ENCODE data around the gene ACADS.
A peak's percentile ranks its signal among the peaks of the same experiment; 100 is the strongest.

Gene ACADS

DNA sequence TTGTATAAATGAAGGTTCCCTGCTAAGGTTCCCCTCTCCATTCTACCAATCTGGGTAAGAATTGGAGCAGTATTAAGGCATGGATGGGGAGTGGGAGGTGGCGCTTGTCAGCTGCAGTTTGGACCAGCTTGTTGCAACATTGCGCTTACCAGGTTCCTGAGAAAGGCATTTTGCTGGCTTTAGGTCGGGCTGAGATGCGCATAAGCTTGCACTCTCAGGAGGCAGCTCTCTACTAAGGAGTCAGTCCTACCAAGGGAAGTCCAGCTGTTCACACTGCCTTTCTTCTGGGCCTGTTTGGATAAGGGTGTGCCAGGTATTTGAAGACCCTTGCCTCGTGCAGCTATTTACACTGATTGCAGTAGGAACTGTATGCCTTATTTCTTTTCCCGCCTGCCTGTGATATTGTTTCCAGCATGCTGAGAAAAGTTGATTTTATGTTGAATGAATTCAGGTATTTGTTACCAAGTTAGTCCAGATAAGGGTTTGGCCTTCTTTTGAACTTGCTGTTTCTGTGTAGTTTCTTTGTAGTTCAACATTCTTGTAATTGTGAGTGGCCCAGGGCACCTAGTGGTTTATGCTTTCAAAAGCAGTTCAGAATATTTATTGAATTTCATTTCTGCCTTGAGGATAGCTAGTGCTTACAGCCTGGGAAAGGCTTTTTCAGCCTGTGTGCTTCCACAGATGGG lies 36.1 kb upstream of the ACADS start:
- peak overlapping the region; percentile 98 for H3K4me3 ChIP-seq (ENCODE audit: low read length)
- H3K9me3 ChIP-seq (ENCODE audit: control insufficient read depth, low read depth, low read length) = no peaks in the 10 kb centered on the region
- peak overlapping the region; percentile 8 for H3K9ac ChIP-seq (ENCODE audit: low read length)
- H3K27me3 ChIP-seq (ENCODE audit: control insufficient read depth, insufficient read depth, low read length) = no peaks in the 10 kb centered on the region
- H3K36me3 ChIP-seq (ENCODE audit: control insufficient read depth, low read depth, low read length) = peaks cover 7% of the 10 kb centered on the region
- peaks cover 57% of the 10 kb centered on the region for H3K4me1 ChIP-seq (ENCODE audit: control insufficient read depth, low read depth, low read length)
- H3K27ac ChIP-seq (ENCODE audit: low read length) = no peak overlapping the region

DNA sequence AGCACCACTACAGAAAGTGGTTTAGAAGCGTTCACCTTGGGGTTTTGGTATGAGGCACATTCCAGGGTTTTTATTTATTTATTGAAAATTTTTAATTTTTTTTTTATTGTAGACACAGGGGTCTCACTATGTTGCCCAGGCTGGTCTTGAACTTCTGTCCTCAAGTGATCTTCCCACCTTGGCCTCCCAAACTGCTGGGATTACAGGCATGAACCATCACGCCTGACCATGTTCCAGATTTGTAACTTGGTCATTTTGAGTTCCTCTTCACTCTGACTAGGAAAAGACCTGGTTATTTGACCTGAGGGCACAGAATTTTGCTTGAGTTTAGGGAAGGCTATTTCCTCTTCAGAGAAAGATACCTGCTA lies 35.6 kb upstream of the ACADS start:
- Histone ChIP-seq H3K4me1 (ENCODE audit: control insufficient read depth, low read depth, low read length) (peaks cover 61% of the 10 kb centered on the region), H3K27me3 (ENCODE audit: control insufficient read depth, insufficient read depth, low read length) (no peaks in the 10 kb centered on the region), H3K9ac (ENCODE audit: low read length) (no peak overlapping the region), H3K4me3 (ENCODE audit: low read length) (no peak overlapping the region), H3K9me3 (ENCODE audit: control insufficient read depth, low read depth, low read length) (no peaks in the 10 kb centered on the region), H3K27ac (ENCODE audit: low read length) (no peak overlapping the region), H3K36me3 (ENCODE audit: control insufficient read depth, low read depth, low read length) (peaks cover 12% of the 10 kb centered on the region)

GRCh38 chr12:120690978-120691377 lies 34.6 kb upstream of the ACADS start:
- Histone ChIP-seq H3K4me1 (ENCODE audit: control insufficient read depth, low read depth, low read length) (peaks cover 57% of the 10 kb centered on the region), H3K9ac (ENCODE audit: low read length) (no peak overlapping the region), H3K9me3 (ENCODE audit: control insufficient read depth, low read depth, low read length) (no peaks in the 10 kb centered on the region), H3K36me3 (ENCODE audit: control insufficient read depth, low read depth, low read length) (peaks cover 21% of the 10 kb centered on the region), H3K27ac (ENCODE audit: low read length) (no peak overlapping the region), H3K4me3 (ENCODE audit: low read length) (no peak overlapping the region), H3K27me3 (ENCODE audit: control insufficient read depth, insufficient read depth, low read length) (no peaks in the 10 kb centered on the region)

- Histone ChIP-seq H3K27me3 (ENCODE audit: control insufficient read depth, insufficient read depth, low read length) (no peaks in the 10 kb centered on the region), H3K27ac (ENCODE audit: low read length) (no peak overlapping the region), H3K4me3 (ENCODE audit: low read length) (no peak overlapping the region), H3K36me3 (ENCODE audit: control insufficient read depth, low read depth, low read length) (peaks cover 37% of the 10 kb centered on the region), H3K4me1 (ENCODE audit: control insufficient read depth, low read depth, low read length) (peaks cover 57% of the 10 kb centered on the region), H3K9ac (ENCODE audit: low read length) (no peak overlapping the region), H3K9me3 (ENCODE audit: control insufficient read depth, low read depth, low read length) (no peaks in the 10 kb centered on the region)
Measured at GRCh38 chr12:120692524-120693033, 33.0 kb upstream of the ACADS start.

GRCh38 chr12:120693848-120694247 lies 31.8 kb upstream of the ACADS start:
- Histone ChIP-seq H3K9ac (ENCODE audit: low read length) (peak overlapping the region; percentile 24), H3K36me3 (ENCODE audit: control insufficient read depth, low read depth, low read length) (peaks cover 50% of the 10 kb centered on the region), H3K4me1 (ENCODE audit: control insufficient read depth, low read depth, low read length) (peaks cover 48% of the 10 kb centered on the region), H3K27ac (ENCODE audit: low read length) (peak overlapping the region; percentile 68), H3K9me3 (ENCODE audit: control insufficient read depth, low read depth, low read length) (no peaks in the 10 kb centered on the region), H3K4me3 (ENCODE audit: low read length) (peak overlapping the region; percentile 21), H3K27me3 (ENCODE audit: control insufficient read depth, insufficient read depth, low read length) (no peaks in the 10 kb centered on the region)

GRCh38 chr12:120696626-120697025 lies 29.0 kb upstream of the ACADS start:
- Histone ChIP-seq H3K27me3 (ENCODE audit: control insufficient read depth, insufficient read depth, low read length) (no peaks in the 10 kb centered on the region), H3K9me3 (ENCODE audit: control insufficient read depth, low read depth, low read length) (no peaks in the 10 kb centered on the region), H3K4me3 (ENCODE audit: low read length) (no peak overlapping the region), H3K36me3 (ENCODE audit: control insufficient read depth, low read depth, low read length) (peaks cover 77% of the 10 kb centered on the region), H3K4me1 (ENCODE audit: control insufficient read depth, low read depth, low read length) (peaks cover 30% of the 10 kb centered on the region), H3K9ac (ENCODE audit: low read length) (no peak overlapping the region), H3K27ac (ENCODE audit: low read length) (no peak overlapping the region)

DNA sequence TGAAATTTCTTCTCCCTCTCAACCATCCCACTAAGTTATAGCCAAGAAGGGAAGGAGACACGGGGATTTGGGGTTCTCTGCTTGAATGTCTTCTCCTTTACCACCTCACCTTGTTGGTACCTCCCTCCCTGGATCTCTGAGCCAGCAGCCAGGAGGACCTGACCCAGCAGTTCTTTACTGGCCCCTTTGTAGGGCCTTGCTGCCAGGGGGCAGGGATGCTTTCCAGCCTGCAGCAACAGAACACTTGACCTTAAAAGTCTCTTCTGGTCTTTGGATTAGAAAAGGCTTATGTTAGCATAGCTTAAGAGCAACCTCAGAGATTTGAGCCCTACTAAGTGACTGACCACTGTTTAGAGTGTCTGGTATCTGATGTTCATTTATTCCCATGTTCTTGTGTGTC lies 28.3 kb upstream of the ACADS start:
- peaks cover 82% of the 10 kb centered on the region for H3K36me3 ChIP-seq (ENCODE audit: control insufficient read depth, low read depth, low read length)
- no peaks in the 10 kb centered on the region for H3K9me3 ChIP-seq (ENCODE audit: control insufficient read depth, low read depth, low read length)
- H3K9ac ChIP-seq (ENCODE audit: low read length) = no peak overlapping the region
- no peaks in the 10 kb centered on the region for H3K27me3 ChIP-seq (ENCODE audit: control insufficient read depth, insufficient read depth, low read length)
- no peak overlapping the region for H3K4me3 ChIP-seq (ENCODE audit: low read length)
- peaks cover 26% of the 10 kb centered on the region for H3K4me1 ChIP-seq (ENCODE audit: control insufficient read depth, low read depth, low read length)
- no peak overlapping the region for H3K27ac ChIP-seq (ENCODE audit: low read length)

DNA sequence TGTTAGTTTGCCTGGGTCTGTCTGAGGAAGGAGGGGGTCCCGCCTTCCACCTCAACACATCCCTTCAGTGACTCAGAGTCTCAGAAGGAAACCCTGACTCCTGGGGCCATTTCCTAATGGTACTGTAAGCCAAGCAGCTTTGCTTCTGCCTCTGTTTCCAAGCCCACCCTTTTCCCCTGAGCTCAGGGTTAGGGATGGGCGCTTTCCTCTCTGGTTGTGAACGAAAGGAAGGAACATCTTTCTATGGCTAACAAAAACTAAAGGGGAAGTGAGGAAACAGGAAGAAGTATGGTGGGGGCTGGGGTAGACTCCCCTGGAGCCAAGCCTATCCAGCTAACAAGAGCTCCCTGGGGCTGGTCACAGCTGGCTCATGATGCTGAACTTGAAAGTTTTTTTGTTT lies 27.0 kb upstream of the ACADS start:
- Histone ChIP-seq H3K27me3 (ENCODE audit: control insufficient read depth, insufficient read depth, low read length) (no peaks in the 10 kb centered on the region), H3K36me3 (ENCODE audit: control insufficient read depth, low read depth, low read length) (peaks cover 89% of the 10 kb centered on the region), H3K9ac (ENCODE audit: low read length) (no peak overlapping the region), H3K4me3 (ENCODE audit: low read length) (no peak overlapping the region), H3K4me1 (ENCODE audit: control insufficient read depth, low read depth, low read length) (peaks cover 13% of the 10 kb centered on the region), H3K27ac (ENCODE audit: low read length) (no peak overlapping the region), H3K9me3 (ENCODE audit: control insufficient read depth, low read depth, low read length) (no peaks in the 10 kb centered on the region)

GRCh38 chr12:120699553-120699952 lies 26.1 kb upstream of the ACADS start:
- H3K4me1 ChIP-seq (ENCODE audit: control insufficient read depth, low read depth, low read length) = peaks cover 4% of the 10 kb centered on the region
- no peaks in the 10 kb centered on the region for H3K9me3 ChIP-seq (ENCODE audit: control insufficient read depth, low read depth, low read length)
- H3K27ac ChIP-seq (ENCODE audit: low read length) = no peak overlapping the region
- H3K36me3 ChIP-seq (ENCODE audit: control insufficient read depth, low read depth, low read length) = peaks cover 82% of the 10 kb centered on the region
- H3K27me3 ChIP-seq (ENCODE audit: control insufficient read depth, insufficient read depth, low read length) = no peaks in the 10 kb centered on the region
- H3K9ac ChIP-seq (ENCODE audit: low read length) = no peak overlapping the region
- H3K4me3 ChIP-seq (ENCODE audit: low read length) = no peak overlapping the region

DNA sequence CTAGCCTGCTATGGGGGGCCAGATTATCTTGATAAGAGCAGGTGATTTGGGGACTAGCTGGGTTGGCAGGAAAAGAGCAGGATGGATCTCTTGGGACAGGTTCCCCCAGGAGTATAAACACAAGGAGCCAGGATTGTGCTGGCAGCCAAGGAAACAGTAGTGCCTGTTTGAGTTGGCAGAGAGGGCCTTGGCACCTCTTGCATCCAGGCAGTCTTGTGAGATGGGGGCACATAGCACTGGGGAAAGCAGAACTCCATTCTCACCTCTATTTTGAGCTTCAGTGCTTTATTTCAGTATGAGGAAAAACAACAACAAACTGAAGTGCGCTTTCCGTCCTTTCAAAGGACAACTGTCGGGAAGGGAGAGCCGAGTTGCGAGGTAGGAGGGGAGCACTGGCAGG lies 24.7 kb upstream of the ACADS start:
- no peak overlapping the region for H3K27ac ChIP-seq (ENCODE audit: low read length)
- peaks cover 69% of the 10 kb centered on the region for H3K36me3 ChIP-seq (ENCODE audit: control insufficient read depth, low read depth, low read length)

DNA sequence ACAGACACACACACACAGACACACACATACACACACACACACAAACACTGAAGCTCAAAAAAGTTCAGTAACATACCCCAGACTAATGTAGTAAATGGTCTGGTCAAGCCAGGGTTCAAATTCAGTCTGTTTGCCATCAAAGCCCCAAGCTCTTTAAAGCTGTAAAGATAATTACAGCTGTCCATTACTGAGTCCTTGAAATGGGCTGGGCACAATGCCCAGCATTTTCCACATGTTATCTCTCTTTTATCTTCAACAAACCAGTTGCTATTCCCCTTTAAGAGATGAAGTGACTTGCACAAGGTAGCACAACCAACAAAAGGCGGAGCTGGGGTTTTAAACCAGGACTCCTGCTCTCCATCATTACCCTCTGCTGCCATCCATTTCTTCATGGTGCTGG lies 23.0 kb upstream of the ACADS start:
- no peaks in the 10 kb centered on the region for H3K9me3 ChIP-seq (ENCODE audit: control insufficient read depth, low read depth, low read length)
- H3K9ac ChIP-seq (ENCODE audit: low read length) = no peak overlapping the region
- no peak overlapping the region for H3K27ac ChIP-seq (ENCODE audit: low read length)
- H3K36me3 ChIP-seq (ENCODE audit: control insufficient read depth, low read depth, low read length) = peaks cover 51% of the 10 kb centered on the region
- no peaks in the 10 kb centered on the region for H3K27me3 ChIP-seq (ENCODE audit: control insufficient read depth, insufficient read depth, low read length)
- H3K4me3 ChIP-seq (ENCODE audit: low read length) = no peak overlapping the region
- no peaks in the 10 kb centered on the region for H3K4me1 ChIP-seq (ENCODE audit: control insufficient read depth, low read depth, low read length)

More for the DNA sequence above, 24.7 kb upstream of the ACADS start:
- Histone ChIP-seq H3K27me3 (ENCODE audit: control insufficient read depth, insufficient read depth, low read length) (no peaks in the 10 kb centered on the region), H3K4me1 (ENCODE audit: control insufficient read depth, low read depth, low read length) (no peaks in the 10 kb centered on the region), H3K9ac (ENCODE audit: low read length) (no peak overlapping the region), H3K4me3 (ENCODE audit: low read length) (no peak overlapping the region), H3K9me3 (ENCODE audit: control insufficient read depth, low read depth, low read length) (no peaks in the 10 kb centered on the region)

DNA sequence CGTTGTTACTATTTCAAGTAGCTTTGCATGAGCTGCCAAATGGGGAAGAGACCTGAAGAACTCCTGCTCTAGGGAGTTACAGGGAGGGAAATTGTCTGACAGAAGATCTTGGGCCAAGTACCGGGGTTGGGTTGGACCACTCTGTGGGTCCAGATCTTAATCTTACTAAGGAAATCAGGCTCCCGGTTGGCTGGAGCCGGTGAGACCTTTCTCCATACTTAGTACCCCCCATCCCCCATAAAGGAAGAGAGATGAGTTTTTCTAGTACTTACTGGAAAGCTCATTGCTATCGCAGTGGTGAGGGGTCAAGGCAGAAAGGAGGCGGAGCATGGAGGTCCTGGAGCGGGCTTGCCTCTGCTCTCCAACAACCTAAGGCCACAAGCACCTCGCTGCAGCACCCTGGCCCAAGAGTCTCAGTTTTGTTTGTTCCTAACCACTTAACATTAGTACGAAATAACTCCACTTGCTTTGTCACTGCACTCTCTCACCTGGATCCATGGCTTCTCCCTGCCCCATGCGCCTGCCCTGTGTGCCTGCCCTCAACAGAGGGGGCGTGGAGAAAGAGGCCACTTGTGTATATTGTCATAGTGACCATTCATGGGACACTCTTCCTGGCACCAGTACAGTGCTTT lies 22.2 kb upstream of the ACADS start:
- no peak overlapping the region for H3K4me3 ChIP-seq (ENCODE audit: low read length)
- H3K9ac ChIP-seq (ENCODE audit: low read length) = no peak overlapping the region
- no peaks in the 10 kb centered on the region for H3K27me3 ChIP-seq (ENCODE audit: control insufficient read depth, insufficient read depth, low read length)
- H3K36me3 ChIP-seq (ENCODE audit: control insufficient read depth, low read depth, low read length) = peaks cover 43% of the 10 kb centered on the region
- no peaks in the 10 kb centered on the region for H3K9me3 ChIP-seq (ENCODE audit: control insufficient read depth, low read depth, low read length)
- no peak overlapping the region for H3K27ac ChIP-seq (ENCODE audit: low read length)
- H3K4me1 ChIP-seq (ENCODE audit: control insufficient read depth, low read depth, low read length) = no peaks in the 10 kb centered on the region

Data from iPS-18a (cell line).